ENCODE data around the gene PMM2.

DNA sequence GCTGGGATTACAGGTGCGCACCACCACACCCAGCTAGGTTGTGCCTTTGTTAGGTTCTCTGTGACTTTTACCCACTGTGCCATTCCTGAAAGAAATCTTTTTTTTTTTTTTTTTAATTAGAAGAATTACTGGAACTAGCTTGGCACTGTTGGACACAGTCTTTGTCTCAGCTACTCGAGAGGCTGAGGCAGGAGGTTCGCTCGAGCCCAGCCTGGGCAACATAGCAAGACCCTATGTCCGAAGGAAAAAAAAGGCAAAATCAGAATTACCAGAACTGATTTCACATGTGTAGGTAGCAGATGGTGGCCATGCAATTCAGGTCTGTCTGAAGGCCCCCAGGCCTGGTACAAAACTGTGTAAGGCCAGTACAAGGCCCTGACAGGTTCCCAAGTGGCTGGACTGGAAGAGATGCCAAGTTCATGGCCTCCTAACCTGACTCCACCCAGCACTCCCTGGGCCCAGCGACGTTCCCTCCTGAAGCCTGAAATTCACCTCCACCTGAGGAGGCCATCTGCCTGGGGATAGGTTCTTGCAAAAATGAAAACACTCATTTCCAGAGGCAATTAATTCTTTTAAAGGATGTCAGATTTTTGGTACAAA is 48.2 kb downstream of the PMM2 start:
- TF ChIP-seq, protein P1, sequence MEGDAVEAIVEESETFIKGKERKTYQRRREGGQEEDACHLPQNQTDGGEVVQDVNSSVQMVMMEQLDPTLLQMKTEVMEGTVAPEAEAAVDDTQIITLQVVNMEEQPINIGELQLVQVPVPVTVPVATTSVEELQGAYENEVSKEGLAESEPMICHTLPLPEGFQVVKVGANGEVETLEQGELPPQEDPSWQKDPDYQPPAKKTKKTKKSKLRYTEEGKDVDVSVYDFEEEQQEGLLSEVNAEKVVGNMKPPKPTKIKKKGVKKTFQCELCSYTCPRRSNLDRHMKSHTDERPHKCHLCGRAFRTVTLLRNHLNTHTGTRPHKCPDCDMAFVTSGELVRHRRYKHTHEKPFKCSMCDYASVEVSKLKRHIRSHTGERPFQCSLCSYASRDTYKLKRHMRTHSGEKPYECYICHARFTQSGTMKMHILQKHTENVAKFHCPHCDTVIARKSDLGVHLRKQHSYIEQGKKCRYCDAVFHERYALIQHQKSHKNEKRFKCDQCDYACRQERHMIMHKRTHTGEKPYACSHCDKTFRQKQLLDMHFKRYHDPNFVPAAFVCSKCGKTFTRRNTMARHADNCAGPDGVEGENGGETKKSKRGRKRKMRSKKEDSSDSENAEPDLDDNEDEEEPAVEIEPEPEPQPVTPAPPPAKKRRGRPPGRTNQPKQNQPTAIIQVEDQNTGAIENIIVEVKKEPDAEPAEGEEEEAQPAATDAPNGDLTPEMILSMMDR (IDR thresholded peaks at IDR 0.05): no peak
- TF ChIP-seq EZH2 (IDR thresholded peaks at IDR 0.05): no peak

All from neural progenitor cell (in vitro differentiated cells).